Stimulated activated CD4-positive, alpha-beta T cell treated with anti-CD3 and anti-CD28 coated beads, Interleukin-15, amount 100 ng/mL, for 1 hour (primary cell): Measurements from ENCODE around the gene BRD3OS.
A peak's percentile ranks its signal among the peaks of the same experiment; 100 is the strongest.

Source experiments
- DNase-seq, 2 donors: peaks; one replicate each; pipeline ENCODE4 v3.0.0-alpha.2; 2020; ENCODE audit warnings: low read depth in 1 of 2, low spot score in 1 of 2

Gene BRD3OS, protein sequence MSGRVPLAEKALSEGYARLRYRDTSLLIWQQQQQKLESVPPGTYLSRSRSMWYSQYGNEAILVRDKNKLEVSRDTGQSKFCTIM

DNA sequence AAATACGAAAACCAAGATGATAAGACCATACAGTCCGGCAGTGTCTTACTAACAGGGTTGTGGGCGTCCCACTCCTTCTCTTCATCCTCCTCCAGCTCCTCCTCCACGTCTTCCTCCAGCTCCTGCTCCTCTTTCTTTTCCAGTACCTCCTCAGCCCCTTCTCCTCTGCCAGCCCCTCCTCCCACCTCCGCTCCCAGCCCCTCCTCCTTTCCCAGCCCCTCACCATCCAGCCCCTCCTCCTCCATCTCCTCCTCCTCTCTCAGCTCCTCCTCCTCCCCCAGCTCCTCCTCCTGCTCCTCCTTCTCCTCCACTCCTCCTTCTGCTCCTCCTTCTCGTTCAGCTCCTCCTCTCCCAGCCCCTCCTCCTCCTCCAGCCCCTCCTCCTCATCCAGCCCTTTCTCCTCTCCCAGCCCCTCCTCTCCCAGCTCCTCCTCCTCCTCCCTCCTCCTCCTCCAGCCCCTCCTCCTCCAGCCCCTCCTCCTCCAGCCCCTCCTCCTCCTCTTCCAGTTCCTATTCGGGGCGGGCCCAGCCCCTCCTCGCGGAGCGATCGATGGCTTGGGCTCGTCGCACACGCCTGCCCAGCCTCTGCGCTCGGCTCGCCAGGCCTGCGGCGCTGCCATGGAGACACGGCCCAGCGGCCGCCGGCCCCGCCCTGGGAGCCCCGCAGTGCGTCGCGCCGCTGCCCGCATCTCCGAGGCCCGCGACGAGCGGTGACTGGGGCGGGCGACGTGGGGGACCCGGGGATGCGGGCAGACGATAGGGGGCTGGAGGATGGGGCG lies at the start of gene BRD3OS:
TSS of gene BRD3OS (plus strand) at position 654 of the 778 bp plus-strand sequence. CDS start 1,267 bp downstream, outside the sequence.
- DNase-seq: peak; percentile 84 to 85

DNA sequence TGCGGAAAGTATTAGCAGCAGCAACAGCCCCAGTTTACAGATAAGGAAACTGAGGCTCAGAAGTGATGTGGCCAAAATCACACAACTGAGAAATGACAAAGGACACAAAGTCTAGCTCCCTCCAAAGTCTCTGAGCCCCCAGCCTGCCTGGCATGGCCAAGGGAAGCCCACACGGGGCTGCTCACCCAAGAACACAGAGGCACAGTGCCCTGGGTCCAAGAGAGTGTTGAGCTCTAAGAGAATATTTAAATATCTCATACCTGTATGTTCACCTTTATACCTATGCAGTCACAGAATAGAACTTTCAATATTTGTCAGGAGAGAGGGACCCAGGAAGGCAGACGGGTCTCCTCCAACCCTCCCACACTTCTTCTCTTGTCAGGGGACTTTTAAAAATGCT lies 49.8 kb upstream of the BRD3OS start:
- DNase-seq: no peak

DNA sequence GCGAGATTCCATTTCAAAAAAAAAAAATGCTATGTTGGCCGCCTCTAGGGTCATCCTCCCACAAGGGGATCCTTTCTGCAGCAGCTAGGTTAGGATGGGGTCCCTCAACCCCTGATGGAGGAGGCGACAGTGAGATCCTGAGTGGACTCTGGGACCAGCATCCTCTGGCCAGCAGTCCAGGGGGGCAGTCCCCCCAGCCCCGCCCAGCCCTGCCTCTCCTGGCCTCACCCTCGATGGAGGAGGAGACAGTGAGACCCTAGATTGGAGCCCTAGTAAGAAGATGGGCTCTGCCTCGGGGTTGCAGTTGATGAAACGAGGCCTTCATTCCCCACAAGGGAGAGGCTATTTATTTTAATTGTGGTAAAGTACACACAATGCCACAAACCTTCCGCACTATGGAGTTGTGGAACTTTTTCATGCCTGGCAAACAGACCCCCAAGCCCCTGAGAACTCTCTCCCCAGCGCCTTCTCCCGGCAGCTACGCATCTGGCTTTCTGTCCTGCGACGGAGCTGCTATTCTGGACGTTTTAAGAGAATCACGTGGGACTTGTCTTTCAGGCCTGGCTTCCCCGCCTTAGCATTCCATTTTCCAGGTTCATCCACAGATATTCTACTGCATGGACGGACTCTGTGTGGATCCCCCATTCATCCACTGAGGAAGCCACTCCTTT lies 49.0 kb upstream of the BRD3OS start:
- DNase-seq: no peak

DNA sequence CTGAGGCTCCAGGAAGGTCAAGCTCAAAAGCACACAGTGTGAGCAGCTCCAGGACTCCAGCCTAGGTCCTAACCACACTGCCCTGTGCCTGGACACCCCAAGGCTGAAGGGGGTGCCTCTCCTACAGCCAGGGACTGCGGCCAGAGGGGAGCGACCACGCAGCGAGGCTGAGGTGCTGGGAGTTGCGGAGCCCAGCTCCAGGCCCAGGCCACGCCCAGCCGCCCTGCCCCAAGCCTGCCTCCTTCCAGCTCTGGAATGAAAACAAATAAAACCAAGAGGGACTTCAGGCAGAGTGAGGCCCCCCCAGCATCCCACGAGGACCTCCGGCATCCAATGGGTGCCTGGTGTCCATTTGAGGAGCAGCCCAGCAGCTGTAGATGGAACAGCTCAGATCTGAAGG lies 48.4 kb upstream of the BRD3OS start:
- no peak for DNase-seq

DNA sequence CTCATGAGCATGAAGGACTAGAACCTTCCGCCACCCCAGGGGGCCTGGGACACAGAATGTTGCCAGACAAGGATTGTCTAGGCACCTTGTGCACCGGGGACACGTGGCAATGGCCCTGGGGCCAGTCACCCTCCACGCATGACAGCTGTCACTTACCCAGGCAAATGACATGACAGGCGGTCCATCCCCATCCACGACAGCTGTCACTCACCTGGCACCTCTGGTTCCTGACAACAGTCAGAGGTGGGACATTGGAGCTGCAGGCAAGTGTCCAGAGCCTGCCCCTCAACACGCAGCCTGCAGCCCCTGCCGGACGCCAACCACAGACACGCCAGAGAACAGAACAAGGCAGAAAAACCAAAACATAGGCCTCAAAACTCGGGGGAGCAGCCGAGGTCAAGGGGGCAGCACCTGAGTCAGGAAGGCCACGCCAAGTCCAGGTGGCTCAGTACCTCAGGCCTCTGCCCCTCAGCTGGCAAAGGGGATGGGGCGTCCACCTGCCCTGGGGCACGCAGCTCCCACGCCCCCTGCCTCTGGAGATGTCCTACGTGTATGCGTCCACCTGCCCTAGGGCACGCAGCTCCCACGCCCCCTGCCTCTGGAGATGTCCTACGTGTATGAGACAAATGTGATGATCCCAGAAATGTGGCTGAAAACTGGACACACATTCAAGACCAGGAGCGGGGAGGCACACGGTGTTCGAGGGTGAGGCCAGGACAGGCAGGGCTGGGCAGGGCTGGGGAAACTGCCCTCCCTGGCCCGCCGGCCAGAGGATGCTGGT lies 47.7 kb upstream of the BRD3OS start:
- DNase-seq: no peak

DNA sequence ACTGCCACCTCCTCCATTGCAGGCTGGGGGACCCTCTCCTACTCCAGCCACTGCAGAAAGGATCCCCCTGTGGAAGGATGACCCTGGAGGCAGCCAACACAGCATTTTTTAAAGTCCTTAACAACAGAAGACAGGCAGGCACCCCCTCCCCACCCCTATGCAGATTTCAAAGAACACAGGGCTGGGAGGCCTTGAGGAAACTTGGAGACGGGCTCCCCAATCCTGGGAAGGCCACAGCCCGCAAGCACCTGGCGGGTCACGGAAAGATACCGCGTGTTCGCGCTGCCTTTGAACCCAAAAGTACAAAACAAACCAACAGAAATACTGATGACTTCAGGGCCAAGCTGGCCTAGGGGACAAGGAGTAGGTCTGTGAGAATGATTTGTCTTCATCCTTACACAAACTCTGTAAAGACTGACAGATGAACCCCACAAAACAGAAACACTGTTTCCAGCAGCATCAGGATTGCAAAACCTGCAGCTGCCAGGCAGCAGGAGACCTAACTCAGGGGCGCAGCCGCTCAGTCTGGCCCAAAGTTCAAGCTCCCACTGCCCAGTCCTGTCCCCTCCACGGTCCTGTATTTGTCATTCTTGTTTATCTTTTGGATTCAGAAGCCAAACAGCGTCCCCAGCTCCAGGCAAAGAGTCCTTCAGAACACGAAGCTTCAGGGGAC lies 46.9 kb upstream of the BRD3OS start:
- DNase-seq: no peak

DNA sequence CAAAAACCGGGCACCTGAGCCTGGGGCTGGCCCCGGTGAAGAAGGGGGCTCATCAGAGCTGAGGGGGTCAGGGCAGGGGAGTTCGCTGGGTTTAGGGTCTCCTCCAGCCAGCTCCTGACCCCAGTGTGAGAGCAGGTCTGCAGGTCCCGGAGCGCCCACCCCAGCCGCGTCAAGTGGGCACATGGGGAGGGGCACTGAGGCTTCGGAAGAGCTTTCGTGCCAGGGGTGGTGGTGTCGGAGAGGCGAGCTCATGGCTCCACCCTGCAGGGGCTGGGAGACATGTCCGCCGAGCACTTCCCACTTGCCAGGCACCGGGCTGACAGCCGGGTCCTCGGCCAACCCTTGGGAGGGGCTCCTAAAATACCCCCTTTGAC lies 46.4 kb upstream of the BRD3OS start:
- no peak for DNase-seq

DNA sequence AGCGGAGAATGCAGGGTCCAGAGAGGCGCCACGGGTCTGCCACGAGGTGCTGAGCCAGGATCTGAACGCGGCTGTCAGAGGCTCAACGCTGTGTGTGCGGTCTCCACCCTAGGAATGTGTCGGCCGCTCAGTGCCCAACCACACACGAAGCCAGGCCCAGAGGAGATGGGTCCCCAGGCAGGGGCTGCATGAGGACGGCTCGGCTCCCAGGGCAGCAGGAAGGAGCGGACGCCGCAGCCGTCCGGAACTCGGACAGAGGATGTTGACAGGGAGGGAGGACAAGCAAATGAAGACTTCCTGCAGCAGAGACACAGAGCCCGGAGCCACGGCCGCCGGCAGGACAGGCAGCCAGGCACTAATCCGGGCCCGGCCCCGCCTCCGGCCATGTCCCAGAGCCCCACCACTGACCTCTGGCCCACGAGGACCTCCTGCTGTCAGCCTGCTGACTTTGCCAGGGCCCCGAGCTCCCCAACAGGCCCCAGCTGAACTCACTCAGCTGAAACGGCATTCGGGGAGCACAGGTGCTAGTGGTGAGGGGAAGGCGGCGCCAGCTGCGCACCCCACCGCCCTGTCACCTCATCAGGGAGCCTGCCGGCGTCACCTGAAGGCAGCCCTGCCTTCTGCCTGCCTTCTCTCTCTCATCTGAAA lies 45.9 kb upstream of the BRD3OS start:
- no peak for DNase-seq

DNA sequence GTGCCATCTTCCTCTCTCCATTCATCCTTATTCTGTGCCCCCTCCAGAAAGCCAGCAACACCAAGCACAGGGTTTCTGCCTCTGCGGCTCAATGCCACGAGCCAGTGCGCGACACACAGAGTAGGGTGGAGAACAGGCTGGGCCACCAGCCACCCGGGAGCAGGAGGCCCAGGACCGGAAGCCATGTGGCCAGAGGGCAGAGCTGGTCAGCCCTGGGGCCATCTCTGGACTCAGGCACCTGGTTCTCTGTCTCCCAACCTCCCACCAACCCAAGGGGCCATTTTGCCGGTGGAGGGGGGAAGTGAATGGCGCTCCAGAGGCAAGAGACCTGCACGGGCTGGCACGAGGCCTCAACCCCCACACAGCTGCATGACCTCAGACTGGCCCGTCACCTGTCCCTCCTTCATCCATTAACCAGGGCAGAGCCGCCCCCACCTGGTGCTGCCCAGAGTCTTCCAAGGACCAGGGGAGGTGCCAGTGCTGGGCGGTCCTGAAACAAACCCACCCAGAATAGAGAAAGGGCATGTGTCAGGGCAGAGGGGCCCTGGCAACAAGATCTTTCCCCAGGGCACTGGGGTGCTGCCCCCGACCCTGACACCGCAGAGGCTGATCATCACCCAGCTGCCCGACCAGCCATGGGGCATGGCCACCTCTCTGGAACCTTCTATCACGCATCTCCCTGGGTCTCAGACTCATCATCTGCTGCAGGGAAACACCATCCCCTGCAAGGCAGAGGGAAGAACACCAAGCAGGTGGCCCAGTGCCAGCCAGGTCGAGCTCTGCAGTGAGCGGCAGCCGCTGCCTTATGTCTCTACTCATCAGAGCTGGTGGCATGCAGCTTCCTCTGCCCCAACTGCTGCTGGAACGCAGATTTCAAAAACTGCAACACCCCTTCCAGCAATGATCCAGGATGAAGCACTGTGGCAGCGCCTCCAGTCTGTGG lies 45.1 kb upstream of the BRD3OS start:
- no peak for DNase-seq

DNA sequence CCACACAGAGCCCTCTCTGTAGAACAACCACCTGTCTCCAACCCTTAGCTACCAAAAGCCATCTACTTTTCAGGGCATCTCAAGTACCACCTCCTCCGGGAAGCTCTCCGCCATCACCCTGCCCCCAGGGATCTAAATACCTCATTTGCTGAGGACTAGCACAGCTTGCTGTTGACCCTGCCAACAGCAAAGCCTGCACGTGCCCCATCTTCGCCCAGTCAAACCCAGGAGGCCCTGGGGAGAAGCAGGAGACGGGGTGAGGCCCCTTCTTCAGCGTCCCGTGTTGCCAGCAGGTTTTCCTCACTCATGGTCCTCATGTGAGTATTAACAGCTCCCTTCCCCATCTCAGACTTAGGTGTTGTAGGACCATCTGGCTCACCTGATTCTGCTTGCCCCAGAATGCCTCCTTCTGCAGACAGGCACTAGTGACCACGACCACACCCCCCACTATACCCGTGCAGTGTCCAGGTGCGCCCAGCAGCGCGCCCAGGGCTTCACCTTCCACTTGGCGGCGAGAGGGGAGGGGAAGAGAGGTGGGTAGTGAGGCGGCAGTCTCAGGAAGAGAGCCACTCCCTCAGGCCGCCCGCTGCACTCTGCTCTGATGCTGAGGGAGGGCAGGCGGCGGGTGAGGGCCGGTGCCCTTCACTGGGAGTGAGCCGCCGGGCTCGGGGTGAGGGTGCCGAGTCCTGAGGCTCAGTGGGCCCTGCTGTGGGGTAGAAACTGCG lies 44.3 kb upstream of the BRD3OS start:
- DNase-seq: no peak

DNA sequence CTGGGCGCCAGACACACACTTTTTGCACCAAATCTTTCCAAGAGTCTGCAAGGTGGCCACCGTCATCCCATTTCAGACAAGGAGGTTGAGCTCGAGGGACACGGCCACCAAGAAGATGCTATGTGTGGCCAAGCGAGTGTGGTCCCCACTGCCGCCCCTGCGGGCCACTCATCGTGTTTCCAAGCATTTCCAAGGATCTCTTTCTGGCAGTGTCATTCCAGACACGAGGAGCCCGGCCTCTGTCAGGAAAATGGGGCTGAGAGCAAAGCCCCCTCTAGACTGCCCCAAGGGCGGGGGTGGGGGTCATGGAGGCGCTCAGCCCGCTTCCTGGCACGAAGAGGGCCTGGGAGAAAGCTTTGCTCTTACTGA lies 43.7 kb upstream of the BRD3OS start:
- DNase-seq: no peak

DNA sequence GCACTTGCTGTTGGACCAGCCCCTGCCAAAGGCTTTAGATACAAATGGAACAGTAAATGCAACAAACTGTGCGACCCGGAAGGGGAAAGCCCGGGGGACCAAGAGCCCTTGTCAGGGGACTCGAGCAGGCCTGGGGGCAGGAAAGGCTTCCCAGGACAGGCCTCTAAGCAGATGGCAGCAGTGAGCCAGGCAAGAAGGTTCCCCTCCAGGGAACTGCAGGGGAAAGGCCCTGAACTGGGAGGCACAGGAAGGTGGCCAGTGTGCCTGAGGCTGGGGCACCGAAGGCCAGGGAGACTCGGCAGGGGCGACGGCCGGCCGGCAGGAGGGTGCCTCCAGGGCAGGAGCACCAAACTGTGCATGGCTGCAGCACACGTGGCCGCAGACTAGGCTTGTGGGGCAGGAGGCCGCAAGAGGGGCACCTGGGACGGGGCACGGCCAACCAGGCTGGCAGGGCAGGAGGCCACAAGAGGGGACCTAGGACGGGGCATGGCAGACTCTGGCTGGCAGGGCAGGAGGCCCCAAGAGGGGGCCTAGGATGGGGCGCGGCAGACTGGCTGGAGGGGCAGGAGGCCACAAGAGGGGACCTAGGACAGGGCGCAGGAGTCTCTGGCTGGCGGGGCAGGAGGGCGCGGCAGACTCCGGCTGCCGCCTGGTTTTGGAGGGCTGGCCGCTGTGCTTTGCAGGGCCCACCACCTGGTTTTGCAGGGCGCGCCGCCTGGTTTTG lies 43.2 kb upstream of the BRD3OS start:
- DNase-seq: no peak

DNA sequence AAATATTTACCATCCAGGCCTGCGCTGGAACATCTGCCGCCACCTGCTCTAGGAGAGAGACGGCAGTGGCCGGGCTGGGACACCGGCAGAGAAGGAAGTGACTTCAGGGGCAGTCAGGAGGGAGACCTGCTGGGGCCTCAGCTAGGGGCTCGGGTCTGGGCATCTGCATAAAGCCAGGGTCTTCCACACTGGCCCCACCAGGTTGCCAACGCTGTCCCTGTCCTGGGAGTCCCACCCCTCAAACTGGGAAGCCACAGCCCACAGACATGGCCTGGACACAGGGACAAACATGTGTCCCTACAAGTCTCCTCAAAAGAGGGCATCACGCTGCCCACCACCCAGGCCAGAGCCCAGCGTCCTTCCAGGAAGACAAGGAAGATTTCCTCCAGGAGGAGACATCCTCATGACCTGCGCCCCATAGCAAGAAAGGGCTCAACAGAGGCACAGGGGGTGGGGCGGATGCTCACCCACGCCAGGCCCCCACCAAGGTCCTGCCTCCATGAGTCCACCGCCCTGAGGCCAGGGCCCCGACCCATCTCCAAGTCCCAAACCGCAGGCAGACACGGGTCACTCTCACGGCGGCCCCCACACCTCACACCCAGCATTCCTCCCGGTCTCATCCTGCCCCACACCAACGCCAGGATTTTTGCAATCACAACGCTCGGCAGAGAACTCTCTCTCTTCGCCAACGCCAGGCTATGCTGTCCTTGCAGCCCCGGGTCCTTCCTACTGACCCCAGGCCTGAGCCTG lies 42.1 kb upstream of the BRD3OS start:
- DNase-seq: no peak

DNA sequence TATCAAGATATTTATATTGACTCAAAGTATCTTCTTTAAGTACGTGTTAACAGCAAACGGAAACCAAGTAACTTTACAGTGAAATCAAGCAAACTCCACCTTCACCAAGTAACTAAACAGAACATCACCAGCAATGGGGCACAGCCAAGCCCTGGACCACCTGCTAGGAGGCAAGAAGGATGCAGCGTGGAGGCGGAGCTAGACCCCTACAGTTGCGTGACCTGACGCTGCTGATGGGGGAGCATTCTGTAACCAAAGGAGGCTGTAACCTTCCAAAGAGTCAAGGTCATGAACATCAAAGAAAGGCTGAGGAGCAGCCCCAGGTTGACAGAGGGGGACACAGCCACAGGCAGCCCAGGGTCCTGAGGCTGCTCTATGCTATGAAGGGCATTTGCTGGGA lies 39.2 kb upstream of the BRD3OS start:
- no peak for DNase-seq

DNA sequence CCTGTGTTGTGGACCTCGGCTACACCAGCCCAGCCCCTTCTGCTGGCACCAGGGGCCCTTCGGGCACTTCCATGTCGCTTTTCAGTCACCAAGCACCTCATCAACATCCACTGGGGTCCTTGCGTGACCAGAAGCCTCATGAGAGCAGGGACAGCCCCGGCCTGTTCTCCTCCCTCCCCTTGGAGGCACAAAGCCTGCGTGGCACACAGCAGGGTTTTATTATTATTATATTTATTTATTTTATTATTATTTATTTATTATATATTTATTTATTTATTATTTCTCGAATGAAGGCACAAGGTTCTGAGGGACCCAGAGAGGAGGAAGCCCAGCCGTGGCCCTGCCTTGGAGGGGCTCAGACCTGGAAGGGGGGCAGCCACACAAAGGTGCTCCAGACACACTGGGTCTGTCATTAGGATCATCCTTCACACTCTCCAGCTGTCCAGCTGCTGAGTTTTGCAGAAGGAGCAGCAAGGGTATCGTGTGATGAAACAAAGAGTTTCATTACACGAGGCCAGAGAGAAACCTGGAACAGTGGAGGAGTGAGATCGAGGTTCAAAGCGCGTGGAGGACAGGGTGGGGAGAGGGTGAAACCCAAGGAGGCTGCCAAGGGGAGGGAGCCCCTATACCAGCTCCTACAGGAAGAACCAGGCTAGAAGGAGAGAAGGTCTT lies 38.4 kb upstream of the BRD3OS start:
- DNase-seq: no peak

DNA sequence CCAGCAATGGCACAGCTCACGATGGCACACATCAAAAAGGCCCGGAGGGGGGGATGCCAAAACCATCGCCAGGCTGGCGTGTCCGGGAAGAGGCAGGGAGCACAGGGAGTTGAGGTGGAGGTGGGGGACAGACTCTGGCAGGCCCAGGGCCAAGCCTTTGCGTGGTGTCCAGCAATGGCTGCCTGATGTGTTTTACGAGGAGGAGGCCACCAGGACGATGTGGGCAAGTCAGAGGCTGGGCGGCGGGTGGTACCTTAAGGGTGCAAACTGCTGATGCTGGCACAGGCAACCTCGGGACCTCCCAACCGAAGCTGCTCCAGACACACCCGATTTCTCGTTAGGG lies 37.9 kb upstream of the BRD3OS start:
- no peak for DNase-seq

DNA sequence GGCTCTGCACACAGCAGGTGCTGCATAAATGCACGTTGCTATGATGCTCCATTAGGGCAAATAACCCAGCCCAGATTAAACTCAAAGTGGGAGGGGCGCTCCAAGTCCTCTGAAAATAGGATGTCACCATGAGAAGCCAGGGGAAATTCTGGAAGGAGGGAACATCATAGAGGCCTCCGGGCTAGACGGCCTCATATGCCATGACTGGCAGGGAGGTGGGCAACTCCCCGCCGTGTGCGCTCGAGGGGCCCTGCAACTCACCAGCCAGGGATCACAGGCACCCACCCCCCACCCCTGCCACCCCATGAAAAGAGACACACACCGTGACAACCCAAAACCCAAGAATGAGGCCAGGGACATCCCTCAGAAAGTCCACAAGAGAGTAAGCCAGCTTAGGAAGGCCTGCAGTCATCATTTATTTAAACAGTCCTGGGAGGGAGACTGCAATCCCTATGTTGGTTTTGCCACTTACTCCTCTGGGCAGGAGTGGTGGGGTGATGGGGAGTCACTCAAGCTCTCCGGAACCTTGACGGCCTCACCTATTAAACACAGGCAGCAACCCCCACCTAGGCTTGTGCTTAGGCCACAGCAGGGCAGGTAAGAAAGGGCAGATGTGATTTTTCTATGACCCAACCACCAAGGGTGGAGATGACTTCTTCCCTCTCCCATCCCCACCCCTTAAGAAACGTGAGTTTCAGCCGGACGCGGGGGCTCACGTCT lies 37.2 kb upstream of the BRD3OS start:
- no peak for DNase-seq
